HUES48 (cell line): ENCODE measurements around the gene GTPBP2.
A peak's percentile ranks its signal among the peaks of the same experiment; 100 is the strongest.
"Not testable (repeated sequence)": the region's sequence is repeated elsewhere in the genome, so short reads cannot be mapped to it uniquely, and the experiment has no call there.

Experiments used
- H3K27ac ChIP-seq: one replicate; pipeline ENCODE4 v1.7.0; 2013; ENCODE audit warnings: low read depth, low read length, inconsistent platforms
- H3K27me3 ChIP-seq: 2 replicates; pipeline ENCODE4 v1.6.1; 2013; ENCODE audit warnings: mild to moderate bottlenecking, low read length; ENCODE audit not compliant: control insufficient read depth, insufficient read depth
- H3K36me3 ChIP-seq: 2 replicates; pipeline ENCODE4 v1.6.1; 2013; ENCODE audit warnings: low read length; ENCODE audit not compliant: control insufficient read depth, insufficient read depth
- H3K4me1 ChIP-seq: 2 replicates; pipeline ENCODE4 v1.6.1; 2013; ENCODE audit warnings: mild to moderate bottlenecking, low read length; ENCODE audit not compliant: control insufficient read depth, insufficient read depth
- H3K4me3 ChIP-seq: 2 replicates; pipeline ENCODE4 v1.5.1; 2013; ENCODE audit warnings: mild to moderate bottlenecking, low read depth, low read length
- H3K9ac ChIP-seq: 2 replicates; pipeline ENCODE4 v1.6.1; 2013; ENCODE audit warnings: mild to moderate bottlenecking, low read depth, low read length, moderate library complexity
- H3K9me3 ChIP-seq: 2 replicates; pipeline ENCODE4 v1.6.1; 2013; ENCODE audit warnings: low read length; ENCODE audit not compliant: control insufficient read depth, insufficient read depth

The GTPBP2 gene

GRCh38 chr6:43633002-43633401 is 3.9 kb upstream of the GTPBP2 start:
- H3K4me1 ChIP-seq, H3K9me3 ChIP-seq, H3K27ac ChIP-seq, H3K4me3 ChIP-seq, H3K9ac ChIP-seq, H3K36me3 ChIP-seq, H3K27me3 ChIP-seq: not testable (repeated sequence)

DNA sequence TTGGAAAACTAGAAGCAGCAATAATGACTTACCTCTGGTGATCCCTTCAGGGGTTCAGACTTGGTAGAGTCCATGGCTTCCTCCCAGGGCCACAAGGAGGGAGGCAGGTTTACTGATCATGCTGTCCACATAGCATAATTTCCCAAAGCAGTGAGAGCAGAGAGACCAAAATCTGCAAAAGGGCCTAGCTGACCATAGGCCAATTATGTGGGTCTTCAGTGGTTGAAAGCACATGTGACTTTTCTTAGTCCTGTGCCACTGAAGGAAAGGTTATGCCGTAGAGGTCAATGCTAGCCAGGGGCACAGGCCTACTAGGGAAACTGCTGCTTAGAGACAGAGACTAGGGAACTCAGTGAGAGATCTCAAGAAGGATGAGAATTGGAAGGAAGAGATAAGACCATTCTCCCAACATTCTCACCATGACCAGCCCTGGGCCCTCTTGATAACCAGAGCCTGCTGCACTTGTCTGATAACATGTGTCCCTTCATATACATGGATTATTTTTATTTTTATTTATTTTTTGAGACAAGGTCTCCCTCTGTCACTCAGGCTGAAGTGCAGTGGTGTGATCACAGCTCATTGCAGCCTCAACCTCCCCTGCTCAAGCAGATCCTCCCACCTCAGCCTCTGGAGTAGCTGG is 2.0 kb upstream of the GTPBP2 start:
- Histone ChIP-seq H3K4me3 (no peak overlapping the region), H3K36me3 (peaks cover 16% of the 10 kb centered on the region)

GRCh38 chr6:43629505-43630300 is 639 bp upstream of the GTPBP2 start:
- Histone ChIP-seq H3K27me3 (no peaks in the 10 kb centered on the region), H3K4me3 (peak overlapping the region; percentile 79), H3K27ac (peak overlapping the region; percentile 98), H3K4me1 (peaks cover 4% of the 10 kb centered on the region), H3K9ac (peak overlapping the region; percentile 93), H3K36me3 (peaks cover 30% of the 10 kb centered on the region), H3K9me3 (no peaks in the 10 kb centered on the region)

More for the DNA sequence above, 2.0 kb upstream of the GTPBP2 start:
- Histone ChIP-seq H3K9me3 (no peaks in the 10 kb centered on the region), H3K27ac (peak overlapping the region; percentile 20), H3K9ac (no peak overlapping the region), H3K27me3 (no peaks in the 10 kb centered on the region), H3K4me1 (peaks cover 4% of the 10 kb centered on the region)

DNA sequence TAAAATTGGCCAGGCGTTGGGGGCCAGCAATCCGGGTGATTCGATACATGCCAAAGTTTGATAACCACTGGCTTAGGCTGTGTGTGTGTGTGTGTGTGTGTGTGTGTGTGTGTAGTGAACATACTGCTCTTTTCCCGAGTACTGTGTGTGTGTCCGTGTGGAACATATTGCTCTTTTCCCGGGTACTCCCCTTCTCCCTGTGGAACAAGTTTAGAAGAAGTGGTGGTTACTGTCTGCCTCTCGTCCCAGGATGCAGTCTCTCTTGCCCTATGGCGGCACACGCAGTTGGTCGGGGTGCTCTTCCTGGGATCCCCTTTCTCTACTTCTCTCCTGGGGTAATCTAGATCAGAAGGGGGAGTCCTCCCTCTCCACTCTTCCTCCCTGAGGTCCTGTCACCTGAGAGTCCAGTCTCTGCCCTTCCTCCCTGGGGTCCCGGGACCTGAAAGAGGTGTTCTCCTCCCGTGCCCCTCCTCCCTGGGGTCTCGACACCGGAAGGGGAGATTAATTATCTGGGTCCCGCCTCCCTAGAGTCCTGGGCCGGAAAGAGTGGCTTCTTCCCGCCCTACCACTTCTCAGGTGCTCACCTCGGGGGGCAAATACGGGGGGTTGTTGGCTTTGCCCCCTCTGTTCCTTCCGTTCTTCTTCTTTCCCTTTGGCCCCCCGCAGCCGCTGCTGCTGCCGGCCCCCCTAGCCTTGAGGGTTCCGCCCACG is 516 bp downstream of the GTPBP2 start:
- Histone ChIP-seq H3K4me1 (peaks cover 4% of the 10 kb centered on the region), H3K27ac (peak overlapping the region; percentile 90)

DNA sequence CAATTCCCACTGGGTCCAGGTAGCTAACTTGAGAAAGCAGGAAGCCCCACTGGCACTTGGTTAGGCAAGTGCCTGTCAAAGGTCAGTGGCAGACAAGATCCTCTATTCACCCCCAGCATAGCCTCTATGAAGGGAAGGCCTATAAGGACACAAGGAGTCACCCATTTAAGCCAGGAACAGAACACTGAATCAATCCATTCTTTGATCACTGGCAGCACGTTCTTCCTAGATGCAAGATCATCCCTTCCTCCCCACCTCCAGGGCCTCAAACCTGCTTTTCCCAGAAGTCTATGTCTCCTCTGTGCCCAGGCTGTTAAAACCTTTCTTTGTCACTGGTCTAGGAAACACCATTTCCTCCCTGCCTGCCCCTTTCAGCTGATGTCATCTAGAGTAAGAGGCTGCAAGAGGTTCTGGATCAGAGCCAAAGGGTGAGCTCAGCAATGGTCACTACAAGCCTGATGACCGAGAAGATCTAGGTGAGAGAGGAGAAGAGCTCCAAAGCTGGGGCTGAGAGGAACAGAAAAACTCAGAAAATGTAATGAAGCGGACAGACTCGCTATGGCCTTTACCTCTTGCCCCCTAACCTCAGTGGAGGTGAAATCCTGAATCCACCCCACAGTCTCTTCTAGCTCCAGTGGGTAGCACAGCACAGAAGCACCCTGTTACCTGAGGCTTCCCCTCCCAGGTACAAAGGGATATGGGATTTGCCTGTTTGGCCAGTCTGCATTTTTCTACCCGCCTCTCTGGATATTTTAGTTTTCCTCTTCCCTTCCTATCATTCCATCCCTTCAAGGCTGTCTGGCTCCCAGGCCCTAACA is 1.8 kb downstream of the GTPBP2 start:
- Histone ChIP-seq H3K27me3 (no peaks in the 10 kb centered on the region), H3K4me3 (no peak overlapping the region), H3K4me1 (peaks cover 4% of the 10 kb centered on the region), H3K36me3 (peaks cover 55% of the 10 kb centered on the region), H3K9ac (no peak overlapping the region), H3K9me3 (no peaks in the 10 kb centered on the region), H3K27ac (no peak overlapping the region)

More for the DNA sequence above, 516 bp downstream of the GTPBP2 start:
- Histone ChIP-seq H3K27me3 (no peaks in the 10 kb centered on the region), H3K9me3 (no peaks in the 10 kb centered on the region), H3K36me3 (peaks cover 41% of the 10 kb centered on the region), H3K4me3 (peak overlapping the region; percentile 80), H3K9ac (peak overlapping the region; percentile 53)

- Histone ChIP-seq H3K4me1 (peaks cover 4% of the 10 kb centered on the region), H3K27ac (no peak overlapping the region), H3K27me3 (no peaks in the 10 kb centered on the region), H3K9me3 (no peaks in the 10 kb centered on the region), H3K9ac (no peak overlapping the region), H3K36me3 (peaks cover 72% of the 10 kb centered on the region), H3K4me3 (no peak overlapping the region)
These were observed 3.6 kb downstream of the GTPBP2 start for GRCh38 chr6:43625393-43625992.

DNA sequence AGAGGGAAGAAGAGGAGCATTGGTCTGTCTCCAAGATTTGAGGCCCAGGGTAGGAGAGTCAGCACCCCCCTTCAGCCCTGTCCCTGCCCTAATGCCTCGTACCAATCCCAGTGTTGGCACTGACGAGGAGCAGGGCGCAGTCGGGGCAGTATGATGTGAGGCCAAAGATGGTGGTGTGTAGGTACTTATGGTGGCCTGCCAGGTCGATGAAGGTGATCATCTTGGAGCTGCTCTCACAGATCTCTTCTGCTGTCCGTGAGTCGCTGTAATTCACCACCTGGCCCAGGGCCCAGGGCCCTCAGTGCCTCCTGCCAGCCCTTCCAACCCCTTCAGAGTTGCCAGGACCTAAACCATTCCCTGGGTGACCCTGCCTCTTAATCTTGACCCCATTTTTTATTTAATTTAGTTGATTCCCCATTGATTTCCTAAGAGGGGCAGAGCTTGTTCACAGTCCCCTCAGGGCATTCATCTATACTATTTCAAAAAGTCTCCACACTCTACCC is 4.2 kb downstream of the GTPBP2 start:
- Histone ChIP-seq H3K4me3 (no peak overlapping the region), H3K27me3 (no peaks in the 10 kb centered on the region), H3K36me3 (peaks cover 78% of the 10 kb centered on the region), H3K9me3 (no peaks in the 10 kb centered on the region), H3K27ac (no peak overlapping the region), H3K4me1 (no peaks in the 10 kb centered on the region), H3K9ac (no peak overlapping the region)

GRCh38 chr6:43623880-43624785 is 4.9 kb downstream of the GTPBP2 start:
- Histone ChIP-seq H3K9ac (no peak overlapping the region), H3K4me3 (no peak overlapping the region), H3K27me3 (no peaks in the 10 kb centered on the region), H3K27ac (no peak overlapping the region), H3K36me3 (peaks cover 84% of the 10 kb centered on the region), H3K9me3 (no peaks in the 10 kb centered on the region), H3K4me1 (no peaks in the 10 kb centered on the region)

- no peak overlapping the region for H3K4me3 ChIP-seq
- no peak overlapping the region for H3K27ac ChIP-seq
- no peaks in the 10 kb centered on the region for H3K4me1 ChIP-seq
- H3K9me3 ChIP-seq = no peaks in the 10 kb centered on the region
- no peaks in the 10 kb centered on the region for H3K27me3 ChIP-seq
- H3K9ac ChIP-seq = no peak overlapping the region
- H3K36me3 ChIP-seq = peaks cover 83% of the 10 kb centered on the region
These were observed 6.5 kb downstream of the GTPBP2 start for GRCh38 chr6:43622541-43622940.
